Measurements from ENCODE around the gene PRR5L.

Gene PRR5L

DNA sequence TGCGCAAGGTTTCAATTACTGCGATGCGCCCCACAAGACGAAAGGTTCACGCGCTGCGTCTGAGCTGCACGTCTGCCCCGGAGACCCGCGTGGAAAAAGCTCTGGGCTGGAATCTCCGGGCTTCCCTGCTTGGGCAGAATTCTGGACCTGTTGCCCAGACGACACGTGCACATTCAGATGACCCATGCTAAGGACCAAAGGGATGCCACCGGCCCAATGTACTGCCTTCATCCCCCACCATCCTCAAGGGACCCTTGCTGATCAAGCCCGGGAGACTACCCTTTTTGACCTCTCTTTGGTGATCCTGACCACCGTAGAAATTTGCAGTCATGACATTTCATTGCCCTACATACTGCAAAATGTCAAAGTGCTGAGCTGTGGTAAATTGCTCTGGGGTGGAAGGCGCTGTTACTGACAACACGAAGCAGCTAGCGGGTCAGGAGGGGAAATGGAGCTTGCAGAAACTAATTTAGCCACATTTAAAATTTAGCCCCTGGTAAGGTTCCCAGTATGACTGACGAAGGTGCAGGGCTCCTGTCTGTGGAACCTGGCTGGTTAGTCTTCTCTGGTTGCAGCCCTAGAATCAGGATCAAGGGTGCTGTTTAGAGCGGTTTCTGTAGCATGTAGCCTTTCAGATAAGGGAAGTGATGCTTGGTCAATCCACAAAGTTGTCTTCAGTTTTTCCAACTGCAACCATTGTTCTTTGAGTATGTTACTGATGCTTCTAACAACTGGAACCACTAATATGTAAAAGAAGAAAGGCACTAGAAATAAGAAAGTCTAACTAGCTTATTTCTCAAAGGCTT lies 81.9 kb downstream of the PRR5L start:
- no peak for DNase-seq (ENCODE audit: low read depth in 2 of 2)
- H3K4me3 ChIP-seq (replicated peaks in 1 of 2; ENCODE audit: low read depth in 2 of 2, low read length in 2 of 2) = peak overlapping the region; percentile 88 to 91
- TF ChIP-seq, protein P1, sequence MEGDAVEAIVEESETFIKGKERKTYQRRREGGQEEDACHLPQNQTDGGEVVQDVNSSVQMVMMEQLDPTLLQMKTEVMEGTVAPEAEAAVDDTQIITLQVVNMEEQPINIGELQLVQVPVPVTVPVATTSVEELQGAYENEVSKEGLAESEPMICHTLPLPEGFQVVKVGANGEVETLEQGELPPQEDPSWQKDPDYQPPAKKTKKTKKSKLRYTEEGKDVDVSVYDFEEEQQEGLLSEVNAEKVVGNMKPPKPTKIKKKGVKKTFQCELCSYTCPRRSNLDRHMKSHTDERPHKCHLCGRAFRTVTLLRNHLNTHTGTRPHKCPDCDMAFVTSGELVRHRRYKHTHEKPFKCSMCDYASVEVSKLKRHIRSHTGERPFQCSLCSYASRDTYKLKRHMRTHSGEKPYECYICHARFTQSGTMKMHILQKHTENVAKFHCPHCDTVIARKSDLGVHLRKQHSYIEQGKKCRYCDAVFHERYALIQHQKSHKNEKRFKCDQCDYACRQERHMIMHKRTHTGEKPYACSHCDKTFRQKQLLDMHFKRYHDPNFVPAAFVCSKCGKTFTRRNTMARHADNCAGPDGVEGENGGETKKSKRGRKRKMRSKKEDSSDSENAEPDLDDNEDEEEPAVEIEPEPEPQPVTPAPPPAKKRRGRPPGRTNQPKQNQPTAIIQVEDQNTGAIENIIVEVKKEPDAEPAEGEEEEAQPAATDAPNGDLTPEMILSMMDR (IDR thresholded peaks at IDR 0.05; ENCODE audit: low read depth, low read length) = no peak

DNA sequence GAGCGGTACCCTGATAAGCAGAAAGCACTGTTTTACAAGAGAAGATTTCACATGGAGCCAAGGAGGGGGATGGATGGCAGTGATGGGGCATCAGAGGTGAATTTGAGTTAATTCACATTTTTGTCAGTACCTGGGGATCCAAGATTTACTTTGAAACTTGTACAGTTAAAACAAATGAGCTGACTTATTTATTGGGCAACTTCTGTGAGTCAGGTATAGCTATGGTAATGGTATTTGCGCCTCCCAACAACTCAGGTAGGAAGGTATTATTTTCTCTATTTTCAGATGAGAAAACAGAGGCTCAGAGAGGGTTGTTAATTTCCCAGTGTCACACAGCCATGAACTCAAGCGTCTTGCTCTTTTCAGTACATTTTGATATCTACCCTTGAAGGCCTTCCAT lies 83.6 kb downstream of the PRR5L start:
- TF ChIP-seq, protein P1 (IDR thresholded peaks at IDR 0.05; ENCODE audit: low read depth, low read length) = no peak
- no peak for DNase-seq (ENCODE audit: low read depth in 2 of 2)
- no peak overlapping the region for H3K4me3 ChIP-seq (replicated peaks in 1 of 2; ENCODE audit: low read depth in 2 of 2, low read length in 2 of 2)

DNA sequence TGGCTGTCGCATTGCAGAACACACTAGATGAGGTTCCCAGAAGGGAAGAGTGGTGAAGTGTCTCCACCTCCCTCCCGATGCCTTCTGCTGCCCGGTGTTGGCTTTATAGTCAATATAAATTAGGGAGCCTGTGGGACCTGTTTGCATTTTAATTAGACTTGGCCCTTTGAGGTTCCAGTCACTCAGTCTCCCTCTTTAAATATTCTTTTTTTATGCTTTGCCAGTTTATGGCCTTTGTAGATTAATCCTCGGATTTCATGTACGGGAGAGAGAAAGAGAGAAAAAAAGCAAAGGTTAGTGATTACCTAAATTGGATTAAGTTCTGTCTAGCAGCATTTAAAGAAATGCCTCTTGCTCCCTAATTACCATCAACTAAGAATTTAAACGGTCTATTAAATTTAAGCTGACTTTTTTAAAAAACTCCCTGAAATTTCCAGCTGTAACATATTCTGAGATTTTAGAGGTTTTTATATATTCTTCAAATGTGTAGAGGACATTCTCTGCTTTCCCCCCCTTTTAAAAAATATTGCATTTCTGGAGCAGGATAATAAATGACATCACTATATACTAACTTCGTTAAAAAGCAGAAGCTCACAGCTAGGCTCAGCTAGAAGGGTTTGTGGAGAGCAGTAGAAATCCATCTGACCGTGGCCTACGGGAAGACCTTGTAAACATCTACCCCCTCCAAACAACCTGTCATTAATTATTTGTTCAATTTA lies 84.4 kb downstream of the PRR5L start:
- no peak overlapping the region for H3K4me3 ChIP-seq (replicated peaks in 1 of 2; ENCODE audit: low read depth in 2 of 2, low read length in 2 of 2)

DNA sequence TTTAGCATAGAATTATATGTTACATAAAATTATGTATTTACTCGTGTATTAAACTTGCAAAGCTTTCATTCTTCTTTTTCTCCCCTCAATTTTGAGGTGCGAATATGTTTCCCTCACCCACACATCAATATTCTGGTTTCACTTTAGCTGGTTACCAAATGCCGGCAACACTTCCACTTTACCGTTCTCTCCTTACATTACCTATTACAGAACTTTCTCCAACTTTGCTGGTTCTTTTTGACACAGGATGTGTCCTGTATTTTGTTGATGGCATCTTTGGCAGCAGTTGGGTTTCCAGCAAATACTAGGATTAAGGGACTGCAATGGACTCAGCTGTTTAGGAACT lies 84.9 kb downstream of the PRR5L start:
- no peak for DNase-seq (ENCODE audit: low read depth in 2 of 2)
- no peak overlapping the region for H3K4me3 ChIP-seq (replicated peaks in 1 of 2; ENCODE audit: low read depth in 2 of 2, low read length in 2 of 2)
- TF ChIP-seq, protein P1 (IDR thresholded peaks at IDR 0.05; ENCODE audit: low read depth, low read length) = no peak

More for the DNA sequence above, 84.4 kb downstream of the PRR5L start:
- no peak for DNase-seq (ENCODE audit: low read depth in 2 of 2)
- TF ChIP-seq, protein P1 (IDR thresholded peaks at IDR 0.05; ENCODE audit: low read depth, low read length) = no peak

DNA sequence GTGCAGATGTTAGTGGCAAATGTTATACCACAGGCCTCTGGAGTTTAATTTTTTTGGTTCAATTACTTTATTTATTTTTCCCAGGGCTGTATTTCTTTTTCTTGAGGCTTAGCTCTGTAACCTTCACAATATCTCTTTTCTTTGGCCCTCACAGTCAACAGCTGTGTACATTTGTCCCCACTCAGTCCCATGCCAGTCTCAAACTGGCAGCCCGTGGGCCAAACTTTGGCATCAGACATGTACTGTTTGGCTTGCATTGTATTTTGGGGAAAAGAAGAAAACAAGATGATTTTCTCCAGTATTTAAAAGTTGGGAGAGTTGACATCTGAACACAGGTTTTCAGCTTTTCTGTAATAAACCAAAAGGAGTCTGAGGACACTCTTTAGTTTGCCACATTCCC lies 87.1 kb downstream of the PRR5L start:
- no peak overlapping the region for H3K4me3 ChIP-seq (replicated peaks in 1 of 2; ENCODE audit: low read depth in 2 of 2, low read length in 2 of 2)
- TF ChIP-seq, protein P1 (IDR thresholded peaks at IDR 0.05; ENCODE audit: low read depth, low read length) = no peak
- no peak for DNase-seq (ENCODE audit: low read depth in 2 of 2)

DNA sequence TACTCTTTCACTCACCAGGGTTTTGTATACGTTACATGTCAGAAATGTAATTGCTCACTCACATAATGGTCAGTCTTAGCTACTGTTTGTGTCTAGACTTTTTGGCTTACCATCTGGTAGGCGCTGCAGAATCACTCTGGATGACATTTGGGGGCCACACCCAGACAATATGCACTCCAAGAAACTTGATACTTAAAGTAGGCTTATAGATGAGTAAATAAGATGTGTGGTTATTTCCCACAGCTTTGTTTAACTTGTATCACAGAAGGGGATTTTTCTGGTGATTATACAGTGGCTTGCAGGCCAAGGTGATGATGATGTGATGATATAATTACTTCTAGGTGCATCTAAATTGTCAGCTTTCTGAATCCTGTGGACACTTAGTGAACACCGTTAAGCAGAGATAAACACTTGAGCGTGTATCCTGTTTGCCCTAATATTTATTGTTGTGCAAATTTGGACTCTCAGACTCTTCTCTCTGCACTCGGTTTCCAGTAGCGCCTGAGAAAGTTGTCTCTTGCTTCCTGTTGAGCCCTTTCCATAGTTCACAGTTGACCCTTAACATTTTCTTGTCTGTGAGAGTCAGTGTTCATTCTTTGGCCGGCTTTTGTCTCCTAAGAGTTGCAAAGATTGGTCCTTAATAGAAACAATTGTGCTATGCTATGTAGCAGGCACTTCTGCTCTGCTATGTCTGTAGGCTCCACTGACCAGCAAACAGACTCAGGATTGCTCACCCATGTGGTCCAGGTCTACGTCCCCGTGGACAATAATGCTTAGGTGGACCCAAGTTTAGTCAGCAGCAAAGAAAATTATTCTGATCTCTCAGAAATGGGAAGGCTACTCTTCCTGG lies 89.3 kb downstream of the PRR5L start:
- no peak overlapping the region for H3K4me3 ChIP-seq (replicated peaks in 1 of 2; ENCODE audit: low read depth in 2 of 2, low read length in 2 of 2)
- peak; percentile 48 to 81 for DNase-seq (ENCODE audit: low read depth in 2 of 2)
- TF ChIP-seq, protein P1 (IDR thresholded peaks at IDR 0.05; ENCODE audit: low read depth, low read length) = no peak

Measured in cardiac fibroblast (primary cell).